ENCODE data around the gene CPEB3. TPM values are rescaled to one million over a fixed set of nuclear protein-coding genes. Genes with fewer than 3 reads are reported as not detected.

The CPEB3 gene
- total and polyA plus RNA-seq, 11 donors, result 1.5 to 17.2 (median 9.9) TPM

DNA sequence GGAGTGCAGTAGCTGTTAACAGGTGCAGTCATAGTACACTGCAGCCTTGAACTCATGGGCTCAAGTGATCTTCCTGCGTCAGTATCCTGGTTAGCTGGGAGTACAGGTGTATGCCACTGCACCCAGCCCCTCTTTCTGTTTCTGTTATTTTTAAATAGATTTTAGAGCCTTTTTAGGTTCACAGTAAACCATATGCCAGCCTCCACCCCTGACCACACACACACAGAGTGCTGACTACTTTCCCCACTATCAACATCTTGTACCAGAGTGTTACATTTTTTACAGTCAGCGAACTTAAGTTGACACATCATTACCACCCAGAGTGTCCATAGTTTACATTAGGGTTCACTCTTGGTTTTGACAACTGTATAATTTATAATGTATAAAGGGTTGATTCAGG is 32.2 kb upstream of the CPEB3 start:
- TF ChIP-seq, protein P1, sequence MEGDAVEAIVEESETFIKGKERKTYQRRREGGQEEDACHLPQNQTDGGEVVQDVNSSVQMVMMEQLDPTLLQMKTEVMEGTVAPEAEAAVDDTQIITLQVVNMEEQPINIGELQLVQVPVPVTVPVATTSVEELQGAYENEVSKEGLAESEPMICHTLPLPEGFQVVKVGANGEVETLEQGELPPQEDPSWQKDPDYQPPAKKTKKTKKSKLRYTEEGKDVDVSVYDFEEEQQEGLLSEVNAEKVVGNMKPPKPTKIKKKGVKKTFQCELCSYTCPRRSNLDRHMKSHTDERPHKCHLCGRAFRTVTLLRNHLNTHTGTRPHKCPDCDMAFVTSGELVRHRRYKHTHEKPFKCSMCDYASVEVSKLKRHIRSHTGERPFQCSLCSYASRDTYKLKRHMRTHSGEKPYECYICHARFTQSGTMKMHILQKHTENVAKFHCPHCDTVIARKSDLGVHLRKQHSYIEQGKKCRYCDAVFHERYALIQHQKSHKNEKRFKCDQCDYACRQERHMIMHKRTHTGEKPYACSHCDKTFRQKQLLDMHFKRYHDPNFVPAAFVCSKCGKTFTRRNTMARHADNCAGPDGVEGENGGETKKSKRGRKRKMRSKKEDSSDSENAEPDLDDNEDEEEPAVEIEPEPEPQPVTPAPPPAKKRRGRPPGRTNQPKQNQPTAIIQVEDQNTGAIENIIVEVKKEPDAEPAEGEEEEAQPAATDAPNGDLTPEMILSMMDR (IDR thresholded peaks at IDR 0.05), result no peak
- no peak for TF ChIP-seq POLR2A (IDR thresholded peaks at IDR 0.05)
- DNase-seq (no peak), ATAC-seq (no peak)
- Histone ChIP-seq H3K27me3 (no peaks in the 10 kb centered on the region), H3K4me3 (no peak overlapping the region), H3K27ac (no peak overlapping the region), H3K4me1 (peaks cover 0 to 16% (median 7%) of the 10 kb centered on the region in 12 donors), H3K36me3 (peaks cover 0 to 19% (median 9%) of the 10 kb centered on the region in 9 donors), H3K9me3 (peaks cover 0 to 4% (median 0%) of the 10 kb centered on the region in 12 donors)
- WGBS, 4 donors, result 85 to 90% (median 88%) methylated on average over 2 of the region's 2 CpGs
- intact Hi-C loops (cut with DNase I), result no loop called here

DNA sequence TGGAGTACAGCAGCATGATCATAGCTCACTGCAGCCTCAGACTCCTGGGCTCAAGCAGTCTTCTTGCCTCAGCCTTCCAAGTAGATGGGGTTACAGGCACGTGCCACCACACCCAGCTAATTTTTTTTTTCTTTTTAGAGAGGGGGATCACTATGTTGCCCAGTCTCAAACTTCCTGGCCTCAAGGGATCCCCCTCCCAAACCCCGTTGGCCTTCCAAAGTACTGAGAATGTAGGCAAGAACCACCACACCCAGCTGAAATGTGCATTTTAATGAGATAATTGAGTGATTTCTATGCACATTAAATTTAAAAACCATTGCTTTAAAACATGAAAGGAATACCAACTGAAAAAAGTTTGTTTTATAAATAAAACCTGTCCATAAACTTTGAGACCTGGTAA is 25.7 kb upstream of the CPEB3 start:
- Histone ChIP-seq H3K27ac (no peak overlapping the region), H3K9me3 (peaks cover 0 to 4% (median 0%) of the 10 kb centered on the region in 12 donors), H3K36me3 (peaks cover 0 to 52% (median 29%) of the 10 kb centered on the region in 9 donors), H3K4me3 (no peak overlapping the region), H3K4me1 (peaks cover 0 to 13% (median 0%) of the 10 kb centered on the region in 12 donors), H3K27me3 (no peaks in the 10 kb centered on the region)
- 77 to 87% (median 82%) methylated on average over 2 of the region's 2 CpGs for WGBS, 4 donors
- TF ChIP-seq POLR2A (IDR thresholded peaks at IDR 0.05), result no peak
- TF ChIP-seq, protein P1 (IDR thresholded peaks at IDR 0.05), result no peak
- no peak for DNase-seq
- ATAC-seq, result no peak
- intact Hi-C loops (cut with DNase I), result no loop called here

GRCh38 chr10:92313750-92314149 is 22.9 kb upstream of the CPEB3 start:
- intact Hi-C loops (cut with DNase I), result no loop called here
- no peak for ATAC-seq
- peaks cover 0 to 21% (median 5%) of the 10 kb centered on the region in 12 donors for H3K4me1 ChIP-seq
- peaks cover 0 to 49% (median 32%) of the 10 kb centered on the region in 9 donors for H3K36me3 ChIP-seq
- 96 to 97% (median 97%) methylated on average over 3 of the region's 3 CpGs for WGBS, 4 donors
- H3K27me3 ChIP-seq, result no peaks in the 10 kb centered on the region
- no peaks in the 10 kb centered on the region for H3K9me3 ChIP-seq
- H3K4me3 ChIP-seq, result no peak overlapping the region
- no peak overlapping the region for H3K27ac ChIP-seq
- TF ChIP-seq, protein P1 (IDR thresholded peaks at IDR 0.05), result no peak
- TF ChIP-seq POLR2A (IDR thresholded peaks at IDR 0.05), result no peak
- no peak for DNase-seq

DNA sequence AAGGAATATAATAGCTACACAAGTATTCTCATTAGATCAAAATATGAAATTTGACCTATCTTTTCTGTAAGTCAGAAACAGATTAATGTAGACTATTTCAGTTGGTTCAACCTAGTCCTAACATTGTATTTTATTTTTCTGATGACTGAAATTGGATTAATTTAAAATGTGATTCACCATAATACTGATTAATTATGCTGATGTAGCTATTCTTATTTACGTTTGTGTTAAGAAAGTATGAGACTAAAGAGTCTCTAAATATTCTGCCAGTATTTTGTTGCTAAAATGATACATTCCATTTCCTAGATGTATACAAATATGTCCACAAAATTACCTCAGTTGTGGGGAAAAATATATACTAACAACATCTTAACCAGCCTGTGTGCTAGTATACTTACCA is 18.4 kb upstream of the CPEB3 start:
- TF ChIP-seq, protein P1 (IDR thresholded peaks at IDR 0.05), result no peak
- no peak for TF ChIP-seq POLR2A (IDR thresholded peaks at IDR 0.05)
- peaks cover 0 to 29% (median 20%) of the 10 kb centered on the region in 9 donors for H3K36me3 ChIP-seq
- intact Hi-C loops (cut with DNase I), result no loop called here
- H3K27me3 ChIP-seq, result no peaks in the 10 kb centered on the region
- no peak overlapping the region for H3K4me3 ChIP-seq
- peaks cover 0 to 22% (median 8%) of the 10 kb centered on the region in 12 donors for H3K4me1 ChIP-seq
- no peaks in the 10 kb centered on the region for H3K9me3 ChIP-seq
- DNase-seq, result no peak
- ATAC-seq, result no peak
- WGBS, 4 donors, result 71 to 94% (median 80%) methylated on average over 1 of the region's 1 CpG
- no peak overlapping the region for H3K27ac ChIP-seq

Data from heart left ventricle (tissue), 16 donors.